GM18507 (cell line): Measurements from ENCODE around the gene CELA2B.
"Not testable (repeated sequence)": the region's sequence is repeated elsewhere in the genome, so short reads cannot be mapped to it uniquely, and the experiment has no call there.

Experiments used
- DNase-seq: peaks from one replicate; pipeline ENCODE4 v3.0.0; 2011; ENCODE audit warnings: low read depth; ENCODE audit not compliant: insufficient read length; ENCODE audit errors: extremely low spot score
- FAIRE-seq: peaks from 2 replicates; lab custom pipeline; 2011; peaks lifted over from hg19 to GRCh38; lab: Jason Lieb, UNC

The CELA2B gene

DNA sequence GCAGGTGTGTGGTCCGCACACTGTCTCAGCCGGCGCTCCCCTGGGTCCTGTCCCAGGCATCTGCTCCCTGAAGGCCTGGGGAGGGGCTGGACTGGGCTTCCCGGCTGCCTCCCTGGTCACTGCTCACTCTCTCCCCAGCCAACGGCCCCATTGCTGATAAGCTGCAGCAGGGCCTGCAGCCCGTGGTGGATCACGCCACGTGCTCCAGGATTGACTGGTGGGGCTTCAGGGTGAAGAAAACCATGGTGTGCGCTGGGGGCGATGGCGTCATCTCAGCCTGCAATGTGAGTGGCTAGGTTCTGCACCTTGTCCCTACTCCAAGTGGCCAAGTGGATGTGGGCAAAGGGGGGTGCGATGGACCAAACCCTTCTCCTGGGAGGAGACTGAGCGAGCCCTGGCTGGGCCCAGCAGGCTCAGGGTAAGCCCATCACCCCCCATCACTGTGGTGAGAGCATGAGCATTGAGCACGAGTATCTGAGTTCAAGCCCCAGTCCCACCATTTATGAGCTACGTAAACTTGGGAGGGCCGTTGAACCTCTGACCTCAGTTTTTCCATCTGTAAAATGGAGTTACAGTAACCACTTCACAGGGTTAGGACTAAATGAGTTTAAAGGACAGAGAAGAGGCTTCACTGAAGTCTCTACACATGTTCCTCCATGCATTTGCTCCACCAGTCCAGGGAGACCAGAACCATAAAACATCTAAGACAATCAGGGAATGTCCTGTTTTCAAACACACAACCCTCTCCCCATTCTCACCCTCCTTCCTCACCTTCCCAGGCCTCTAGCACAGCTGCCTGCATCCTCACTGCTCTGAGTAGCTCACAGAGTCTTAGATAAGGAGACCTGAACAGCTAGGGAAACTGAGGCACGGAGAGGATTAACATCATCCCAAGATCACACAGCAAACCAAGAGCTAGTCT lies 31.2 kb upstream of the CELA2B start:
- FAIRE-seq (no peak), DNase-seq (no peak)

DNA sequence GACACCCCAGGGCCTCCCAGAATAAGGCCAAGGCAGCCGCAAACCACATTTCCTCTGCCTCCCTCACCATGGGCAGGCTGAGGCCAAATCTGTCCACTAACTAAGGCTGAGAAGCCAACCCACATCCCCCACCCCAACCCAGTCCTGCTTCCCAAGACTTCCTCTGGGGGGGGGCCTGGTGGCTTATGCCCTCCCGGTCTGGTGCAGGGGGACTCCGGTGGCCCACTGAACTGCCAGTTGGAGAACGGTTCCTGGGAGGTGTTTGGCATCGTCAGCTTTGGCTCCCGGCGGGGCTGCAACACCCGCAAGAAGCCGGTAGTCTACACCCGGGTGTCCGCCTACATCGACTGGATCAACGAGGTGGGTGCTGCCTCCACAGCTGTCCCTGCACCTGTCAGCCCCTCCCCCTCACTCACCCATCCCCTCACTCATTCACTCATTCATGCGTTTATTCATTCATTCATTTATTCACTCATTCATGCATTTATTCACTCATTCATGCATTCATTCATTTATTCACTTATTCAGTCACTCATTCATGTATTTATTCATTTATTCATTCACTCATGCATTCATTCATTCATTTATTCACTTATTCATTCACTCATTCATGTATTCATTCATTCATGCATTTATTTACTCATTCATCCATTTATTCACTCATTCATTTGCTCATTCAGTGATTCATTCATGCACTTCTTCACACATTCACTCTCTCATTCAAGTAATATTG lies 30.3 kb upstream of the CELA2B start:
- no peak for FAIRE-seq
- no peak for DNase-seq

DNA sequence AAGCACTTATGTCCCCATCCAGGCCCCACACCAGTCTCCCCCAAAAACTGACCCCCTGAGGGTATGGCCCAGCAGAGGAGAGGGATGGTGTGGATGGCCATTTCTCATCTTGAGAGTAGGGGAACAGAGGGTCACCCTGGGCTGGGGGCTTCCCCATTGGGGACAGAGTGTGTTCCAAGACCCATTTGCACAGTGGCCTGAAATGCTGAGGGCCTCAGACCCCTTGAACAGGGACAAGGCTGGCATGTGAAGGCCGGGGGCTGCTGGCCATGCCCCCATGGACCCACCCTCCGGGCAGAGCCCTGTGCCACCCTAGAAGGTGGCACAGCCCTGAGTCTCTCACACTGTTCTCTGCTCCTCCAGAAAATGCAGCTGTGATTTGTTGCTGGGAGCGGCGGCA lies 29.7 kb upstream of the CELA2B start:
- FAIRE-seq (no peak), DNase-seq (no peak)

DNA sequence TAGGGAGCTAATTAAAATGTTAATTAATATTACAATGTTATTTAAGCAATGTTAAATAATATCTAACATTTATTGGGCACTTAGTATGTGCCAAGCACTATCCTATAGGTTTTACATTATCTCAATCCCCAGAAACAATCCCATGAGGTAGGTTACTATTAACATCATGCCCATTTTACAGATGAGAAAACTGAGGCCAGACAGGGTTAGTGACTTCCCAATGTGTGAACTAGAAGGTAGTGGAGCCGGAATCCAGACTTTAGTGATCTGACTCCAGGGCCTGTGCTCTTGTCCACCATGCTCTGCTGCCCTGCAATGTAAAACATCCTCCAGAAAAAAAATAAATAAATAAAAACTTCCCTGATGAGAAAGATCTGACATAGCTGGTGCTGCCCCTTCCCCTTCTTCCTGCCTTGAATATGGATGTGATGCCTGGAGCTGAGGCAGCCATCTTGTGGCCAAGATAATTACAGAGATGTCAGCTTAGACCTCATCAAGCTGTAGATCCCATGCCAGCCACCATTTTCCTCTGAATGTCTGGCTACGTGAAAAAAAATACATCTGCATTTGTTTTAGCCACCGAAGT lies 26.9 kb upstream of the CELA2B start:
- FAIRE-seq (no peak), DNase-seq (no peak)

DNA sequence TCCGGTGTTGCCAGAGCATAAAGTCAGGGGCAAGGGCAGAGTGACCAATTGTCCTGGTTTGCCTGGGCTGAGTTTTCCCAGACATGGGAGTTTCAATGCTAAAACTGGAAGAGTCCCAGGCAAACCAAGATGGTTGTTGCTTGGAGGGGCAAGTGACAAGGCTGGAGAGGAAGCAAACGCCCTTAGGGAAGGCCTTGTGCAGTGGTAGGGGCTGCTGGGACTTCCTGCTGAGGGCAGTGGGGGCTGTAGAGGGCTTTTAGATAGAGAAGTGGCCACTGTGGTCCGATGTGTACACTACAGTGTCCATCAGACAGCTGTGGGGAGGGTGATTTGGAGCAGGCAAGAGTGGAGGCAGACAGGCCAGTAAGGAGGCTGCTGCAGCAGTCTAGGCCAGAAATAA lies 26.3 kb upstream of the CELA2B start:
- FAIRE-seq (no peak), DNase-seq (no peak)

DNA sequence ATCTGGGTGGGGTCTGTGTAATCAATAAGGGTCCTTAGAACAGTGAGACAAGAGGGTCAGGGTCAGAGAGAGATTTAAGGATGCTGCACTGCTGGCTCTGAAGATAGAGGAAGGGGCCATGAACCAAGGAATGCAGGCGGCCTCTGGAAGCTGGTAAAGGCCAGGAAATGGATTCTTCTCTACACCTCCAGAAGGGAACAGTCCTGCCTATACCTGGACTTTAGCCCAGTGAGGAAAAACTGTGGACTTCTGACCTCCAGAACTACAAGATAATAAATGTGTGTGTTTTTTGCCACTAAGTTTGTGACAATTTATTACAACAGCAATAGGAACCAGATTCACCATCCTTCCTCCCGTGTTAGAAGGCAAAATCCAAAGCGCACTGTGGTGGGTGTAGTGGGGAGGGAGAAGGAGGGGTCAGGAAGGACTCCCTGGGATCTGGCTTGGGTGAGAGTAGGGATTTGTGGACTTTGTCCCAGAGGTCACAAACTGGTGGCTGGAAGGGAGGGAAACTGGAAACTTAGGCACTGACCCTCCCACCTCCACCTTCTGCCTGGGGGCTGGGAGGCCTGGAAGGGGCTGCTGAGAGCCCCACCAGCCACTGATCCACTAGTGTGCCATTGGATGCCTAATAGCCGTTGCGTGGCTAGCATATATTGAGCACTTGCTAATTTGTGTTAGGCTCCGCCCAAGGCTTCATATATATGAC lies 24.7 kb upstream of the CELA2B start:
- DNase-seq, result no peak
- FAIRE-seq, result no peak

DNA sequence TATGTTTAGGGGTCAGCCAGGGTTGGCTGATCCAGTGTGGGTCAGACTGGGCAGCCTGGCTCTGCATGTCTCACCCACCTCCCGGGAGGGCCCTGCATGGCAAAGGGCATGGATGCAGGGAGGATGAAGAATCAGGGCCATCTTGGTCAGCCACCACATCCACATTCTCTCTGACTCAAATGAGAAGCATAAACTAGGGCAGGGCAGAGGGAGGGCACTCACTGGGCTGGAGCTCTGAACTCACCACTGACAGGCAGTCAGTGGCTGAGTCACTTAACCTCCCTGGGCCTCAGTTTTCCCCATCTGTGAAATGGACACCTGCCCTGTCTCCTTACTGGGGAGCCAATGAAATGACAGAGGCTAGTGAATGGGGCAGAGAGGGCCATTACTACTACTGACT lies 23.7 kb upstream of the CELA2B start:
- DNase-seq (no peak), FAIRE-seq (no peak)

DNA sequence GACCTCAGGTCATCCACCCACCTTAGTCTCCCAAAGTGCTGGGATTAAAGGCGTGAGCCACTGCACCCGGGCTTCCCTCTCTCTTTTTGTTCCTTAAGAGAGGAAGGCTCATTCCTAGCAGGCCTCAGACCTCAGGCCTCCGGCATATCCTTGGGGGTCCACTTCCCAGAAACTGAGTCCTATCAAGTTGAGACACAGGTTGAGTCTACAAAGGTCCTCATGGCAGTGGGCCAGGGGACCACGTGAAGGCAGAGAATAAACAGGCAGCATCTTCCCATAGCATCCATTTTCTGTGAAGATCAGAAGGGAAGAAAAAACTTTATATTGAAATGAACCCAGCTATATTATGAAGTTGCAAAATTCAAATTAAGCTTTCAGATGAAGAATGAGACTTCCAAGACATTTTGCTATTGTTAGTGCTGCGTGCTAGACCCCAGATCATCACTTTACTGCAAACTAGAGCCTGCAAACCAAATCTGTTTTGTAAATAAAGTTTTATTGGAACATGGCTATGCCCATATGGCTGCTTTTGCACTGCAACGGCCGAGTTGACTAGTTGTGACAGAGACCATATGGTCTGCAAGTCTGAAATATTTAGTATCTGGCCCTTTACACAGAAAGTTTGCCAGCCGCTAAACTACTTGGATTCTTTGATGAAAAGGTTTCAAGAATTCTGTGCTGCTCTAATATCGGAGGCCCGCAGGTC lies 22.9 kb upstream of the CELA2B start:
- DNase-seq, result no peak

DNA sequence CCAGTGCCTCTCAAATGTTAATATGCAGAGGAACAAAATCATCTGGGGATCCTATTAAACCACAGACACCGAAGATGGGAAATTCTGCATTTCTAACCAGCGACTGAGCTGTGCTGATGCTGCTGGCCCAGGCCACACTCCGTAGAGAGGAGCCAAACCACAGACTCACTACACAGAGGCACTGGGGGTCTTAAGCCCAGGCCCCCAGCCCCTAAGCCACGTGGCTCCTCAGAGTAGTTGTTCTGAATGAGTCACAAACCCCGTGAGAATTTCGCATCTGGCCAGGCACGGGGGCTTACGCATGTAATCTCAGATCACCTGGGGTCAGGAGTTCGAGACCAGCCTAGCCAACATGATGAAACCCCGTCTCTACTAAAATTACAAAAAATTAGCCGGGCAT lies 22.2 kb upstream of the CELA2B start:
- DNase-seq (no peak), FAIRE-seq (no peak)

More for the DNA sequence above, 22.9 kb upstream of the CELA2B start:
- FAIRE-seq, result no peak

DNA sequence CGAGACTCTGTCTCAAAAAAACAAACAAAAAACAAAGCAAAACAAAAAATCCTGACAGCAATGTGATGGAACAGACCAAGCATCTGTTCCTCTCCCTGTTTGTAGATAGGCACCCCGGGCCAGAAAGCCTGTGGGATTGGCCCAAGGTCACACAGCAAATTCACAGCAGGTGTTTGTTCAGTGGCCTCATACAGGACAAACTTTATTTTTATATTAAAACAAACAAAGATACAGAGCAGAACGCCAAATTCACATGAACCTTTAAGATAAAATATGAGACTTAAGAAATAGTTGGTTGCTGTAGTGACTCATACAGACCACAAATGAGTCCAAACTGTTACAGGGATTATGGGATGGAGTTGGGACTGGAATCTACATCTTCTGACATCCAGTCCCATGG lies 21.6 kb upstream of the CELA2B start:
- no peak for DNase-seq
- no peak for FAIRE-seq

DNA sequence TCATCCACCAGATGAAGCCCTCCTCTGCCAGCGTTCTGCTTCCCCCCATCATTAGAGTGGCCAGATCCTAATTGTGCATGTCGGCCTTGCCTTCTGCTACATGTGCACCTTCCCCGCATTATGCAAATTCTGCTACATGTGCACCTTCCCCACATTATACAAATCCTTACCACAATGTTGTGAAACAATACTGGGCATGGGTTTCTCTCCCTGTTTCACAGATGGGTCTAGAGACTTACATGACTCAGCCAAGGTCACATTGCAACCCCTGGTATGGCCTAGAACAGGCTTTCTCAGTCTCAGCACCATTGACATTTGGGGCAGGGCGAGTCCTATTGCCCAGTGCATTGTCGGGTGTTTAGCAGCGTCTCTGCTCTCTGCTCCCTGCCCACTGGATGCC lies 20.4 kb upstream of the CELA2B start:
- FAIRE-seq, result no peak

DNA sequence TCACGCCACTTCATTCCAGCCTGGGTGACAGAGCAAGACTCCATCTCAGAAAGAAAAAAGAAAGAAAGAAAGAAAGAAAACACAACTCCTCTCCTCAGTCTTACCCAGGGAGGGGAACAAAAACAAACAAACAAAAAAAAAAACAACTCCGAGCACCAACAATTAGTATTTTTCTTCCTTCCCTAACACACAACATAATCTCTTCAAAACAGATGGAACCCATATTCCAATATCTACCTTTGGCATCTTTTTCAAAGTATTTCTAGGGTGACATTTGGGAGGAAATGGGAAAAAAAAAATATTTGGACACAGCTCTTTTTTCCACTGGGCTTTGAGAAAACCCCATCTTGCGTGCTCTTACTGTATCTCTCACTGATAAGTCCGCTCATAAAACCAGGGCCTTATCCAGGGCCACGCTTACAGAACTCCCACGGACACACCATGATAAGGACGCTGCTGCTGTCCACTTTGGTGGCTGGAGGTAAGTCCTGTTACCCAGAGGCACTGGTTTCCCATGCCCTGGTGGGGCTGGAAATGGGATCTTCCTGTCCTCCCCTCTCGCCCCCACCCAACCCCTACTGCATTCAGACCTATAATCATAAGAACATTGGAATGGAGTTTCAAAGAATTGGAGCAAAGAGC lies 19.5 kb upstream of the CELA2B start, which contains the start of gene CELA2A:
CELA2A (plus strand) TSS at position 420 of the 642 bp plus-strand sequence; CDS start at position 442, 22 bp downstream.
- no peak for DNase-seq
- FAIRE-seq, result no peak

More for the DNA sequence above, 20.4 kb upstream of the CELA2B start:
- no peak for DNase-seq

DNA sequence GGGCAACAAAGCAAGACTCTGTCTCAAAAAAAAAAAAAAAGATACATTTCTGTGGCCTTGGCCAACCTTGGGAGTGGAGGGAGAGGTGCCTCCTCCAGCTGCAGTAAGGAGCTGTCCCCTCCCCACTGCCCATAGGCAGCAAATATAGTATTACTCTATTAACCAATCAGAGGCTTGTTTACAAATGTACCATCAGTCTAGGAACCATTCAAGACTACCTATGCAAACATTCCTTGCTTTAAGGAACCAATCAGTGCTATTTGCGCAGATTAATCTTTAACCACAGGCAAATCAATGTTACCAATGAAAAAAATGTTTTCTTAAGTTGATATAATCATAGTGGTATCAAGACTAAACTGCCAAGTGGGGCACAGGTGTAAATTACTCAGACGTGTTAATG lies 18.3 kb upstream of the CELA2B start:
- DNase-seq, result no peak
- FAIRE-seq, result no peak

DNA sequence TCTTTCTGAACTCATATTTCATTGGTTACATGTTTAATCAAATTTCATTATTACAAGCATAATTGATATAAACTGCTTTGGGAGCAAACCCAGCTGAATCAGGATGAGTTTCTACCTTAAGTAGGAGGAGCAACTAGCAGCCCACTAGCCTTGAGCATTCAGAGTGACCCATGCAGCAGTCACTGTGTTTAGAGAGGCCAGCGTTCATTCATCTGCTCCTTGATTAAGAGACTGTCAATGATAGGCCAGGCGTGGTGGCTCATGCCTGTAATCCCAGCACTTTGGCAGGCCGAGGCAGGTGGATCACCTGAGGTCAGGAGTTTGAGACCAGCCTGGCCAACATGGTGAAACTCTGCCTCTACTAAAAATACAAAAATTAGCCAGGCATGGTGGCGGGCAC lies 17.5 kb upstream of the CELA2B start:
- not testable (repeated sequence) for FAIRE-seq, DNase-seq

DNA sequence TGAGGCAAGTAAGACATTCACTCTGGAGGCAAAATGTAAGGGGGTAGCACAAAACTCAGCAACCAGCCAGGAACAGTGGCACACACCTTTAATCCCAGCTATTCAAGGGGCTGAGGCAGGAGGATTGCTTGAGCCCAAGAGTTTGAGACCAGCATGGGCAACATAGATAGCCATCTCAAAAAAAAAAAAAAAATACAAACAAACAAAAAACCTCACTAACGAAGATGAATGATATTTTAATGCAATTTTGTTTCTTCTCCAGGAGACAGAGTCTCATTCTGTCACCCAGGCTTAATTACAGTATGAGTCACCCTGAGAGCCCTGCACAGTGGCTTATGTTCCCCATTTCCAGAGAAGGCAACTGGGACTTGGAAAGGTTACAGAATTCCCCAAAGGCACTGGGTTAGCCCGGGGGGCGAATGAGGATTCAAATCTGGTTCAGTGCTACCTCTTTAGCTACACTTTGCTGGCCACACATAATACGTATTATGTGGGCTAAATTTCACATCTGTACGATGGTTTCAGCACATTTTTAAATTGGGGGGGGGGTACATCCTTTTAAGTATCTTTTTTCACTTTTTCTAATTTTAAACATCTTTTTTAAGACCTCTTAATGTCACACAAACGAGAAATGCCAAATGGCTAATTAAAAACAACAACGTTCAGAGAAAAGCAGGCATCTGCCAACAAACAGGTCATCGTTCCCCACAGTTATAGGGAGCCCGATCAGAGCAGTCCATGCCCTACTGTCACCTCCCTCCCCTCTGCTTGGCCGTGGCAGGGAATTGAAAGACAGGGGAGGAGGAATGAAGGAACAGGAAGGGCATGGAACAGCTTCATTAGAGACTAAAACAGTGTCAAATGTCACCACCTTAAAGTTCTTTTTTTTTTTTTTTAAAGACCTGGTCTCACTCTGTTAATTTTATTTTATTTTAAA lies 15.9 kb upstream of the CELA2B start:
- DNase-seq, result no peak
- FAIRE-seq, result no peak

DNA sequence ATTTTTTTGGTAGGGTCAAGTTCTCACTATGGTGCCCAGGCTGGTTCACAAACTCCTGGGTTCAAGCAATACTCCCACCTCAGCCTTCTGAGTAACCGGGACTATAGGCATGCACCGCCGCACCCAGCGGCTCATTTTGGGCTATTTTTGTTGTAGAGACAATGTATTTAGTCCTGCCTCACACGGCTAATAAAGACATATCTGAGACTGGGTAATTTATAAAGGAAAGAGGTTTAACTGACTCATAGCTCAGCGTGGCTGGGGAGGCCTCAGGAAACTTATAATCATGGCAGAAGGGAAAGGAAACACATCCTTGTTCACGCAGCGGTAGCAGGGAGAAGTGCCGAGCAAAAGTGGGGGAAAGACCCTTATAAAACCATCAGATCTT lies 15.2 kb upstream of the CELA2B start:
- DNase-seq (no peak), FAIRE-seq (no peak)

DNA sequence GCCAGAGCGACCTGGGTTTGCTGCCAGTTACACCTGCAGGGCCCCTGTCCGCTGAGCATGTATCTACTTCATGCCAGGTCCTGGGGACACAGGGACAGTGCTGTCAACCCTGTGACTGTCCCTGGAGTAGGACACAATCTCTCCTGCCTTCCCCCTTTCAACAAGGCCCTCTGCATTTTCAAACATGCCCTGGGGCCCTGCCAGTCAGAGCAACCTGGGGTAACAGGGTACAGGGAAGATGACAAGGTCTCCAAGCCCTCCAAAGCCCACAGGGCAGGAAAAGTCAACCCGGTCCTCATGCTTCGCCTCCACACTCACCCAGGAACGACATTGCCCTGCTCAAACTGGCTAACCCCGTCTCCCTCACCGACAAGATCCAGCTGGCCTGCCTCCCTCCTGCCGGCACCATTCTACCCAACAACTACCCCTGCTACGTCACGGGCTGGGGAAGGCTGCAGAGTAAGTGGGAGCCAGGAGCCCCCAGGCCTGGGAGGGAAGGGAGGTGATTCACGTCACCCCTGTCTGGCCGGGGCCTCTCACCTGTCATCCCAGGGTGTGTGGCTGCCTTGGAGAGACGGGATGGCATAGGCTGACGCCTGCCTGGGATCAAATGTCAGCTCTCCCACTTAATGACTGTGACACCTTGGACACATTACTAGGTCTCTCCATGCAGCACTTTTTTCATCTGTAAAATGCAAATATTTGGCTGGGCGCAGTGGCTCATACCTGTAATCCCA lies 12.7 kb upstream of the CELA2B start:
- DNase-seq, FAIRE-seq: not testable (repeated sequence)
